A549 (cell line): Measurements from ENCODE around the gene HDLBP. TPM values are rescaled to one million over a fixed set of nuclear protein-coding genes. Genes with fewer than 3 reads are reported as not detected.

Source experiments
- ATAC-seq, 2 experiments: fragments of 200-7000 bp in 1 of 2; fragments of >200 bp in 1 of 2; cut with Nextera tagmentation in 1 of 2; cut with Tn5 transposase in 1 of 2; 3 replicates each; pipeline versions ENCODE4 v1.8.0 to v1.9.1; 2018 to 2020; ENCODE audit warnings: mild to moderate bottlenecking in 1 of 2, moderate library complexity in 1 of 2
- CTCF ChIA-PET: fragments of 300-600 bp; sonication (Branson Sonifier 250); formaldehyde crosslinking; extraction: SDS; loops from one replicate; lab custom pipeline; 2021; ENCODE audit warnings: antibody characterized with exemption, inconsistent platforms; lab: Yijun Ruan, JAX
- POLR2A ChIA-PET: fragments of 350-600 bp; formaldehyde crosslinking; extraction: SDS; loops from one replicate; lab custom pipeline; 2021; ENCODE audit warnings: antibody characterized with exemption, inconsistent platforms; lab: Yijun Ruan, JAX
- DNase-seq, 2 experiments: peaks; one replicate each; pipeline versions ENCODE4 v3.0.0 to v3.0.0-alpha.2; 2011 to 2016; ENCODE audit warnings: low read depth in 1 of 2, low spot score in 1 of 2
- FAIRE-seq: peaks from 2 replicates; lab custom pipeline; 2011; peaks lifted over from hg19 to GRCh38; lab: Jason Lieb, UNC
- H3K27ac ChIP-seq, 2 experiments: fragments of >200 bp; sonication (Bioruptor Twin); formaldehyde crosslinking; 3 replicates each; pipeline ENCODE4 v1.5.1; 2016 to 2017
- H3K4me1 ChIP-seq: fragments of >200 bp; sonication (Bioruptor Twin); formaldehyde crosslinking; 3 replicates; pipeline ENCODE4 v1.6.1; 2016
- H3K4me2 ChIP-seq: fragments of >200 bp; sonication (Bioruptor Twin); formaldehyde crosslinking; 3 replicates; pipeline ENCODE4 v1.6.1; 2016
- H3K4me3 ChIP-seq: fragments of >200 bp; sonication (Bioruptor Twin); formaldehyde crosslinking; 3 replicates; pipeline ENCODE4 v1.5.1; 2016
- H3K9me3 ChIP-seq: fragments of >200 bp; sonication (Bioruptor Twin); formaldehyde crosslinking; 3 replicates; pipeline ENCODE4 v1.6.1; 2016
- CBX8 ChIP-seq: fragments of 200-600 bp; sonication (generic); IDR thresholded peaks from 2 replicates; pipeline ENCODE4 v1.6.1; 2016
- CEBPB ChIP-seq, 2 experiments: fragments of >200 bp in 1 of 2; sonication (Bioruptor Twin) in 1 of 2; formaldehyde crosslinking in 1 of 2; IDR thresholded peaks; 2 replicates each; pipeline ENCODE4 v1.6.1; 2012 to 2016
- CHD2 ChIP-seq: fragments of 150-350 bp; IDR thresholded peaks from 2 replicates; pipeline ENCODE4 v1.6.1; 2014; ENCODE audit warnings: low read length; ENCODE audit not compliant: partially characterized antibody
- EHF ChIP-seq: fragments of 250-450 bp; sonication (Bioruptor Pico); IDR thresholded peaks from 2 replicates; pipeline ENCODE4 v1.5.0; 2020; ENCODE audit warnings: mild to moderate bottlenecking
- EP300 ChIP-seq, 2 experiments: fragments of >200 bp; sonication (Bioruptor Twin); formaldehyde crosslinking; IDR thresholded peaks; 2 replicates in 1 of 2; 3 replicates in 1 of 2; pipeline ENCODE4 v1.6.1; 2016 to 2017
- ESRRA ChIP-seq: fragments of 150-350 bp; IDR thresholded peaks from 2 replicates; pipeline ENCODE4 v1.6.1; 2014; ENCODE audit warnings: mild to moderate bottlenecking, low read length, borderline replicate concordance
- FOXS1 ChIP-seq: fragments of 250-450 bp; sonication (Bioruptor Pico); IDR thresholded peaks from 2 replicates; pipeline ENCODE4 v1.5.0; 2020; ENCODE audit warnings: mild to moderate bottlenecking, moderate library complexity
- HDAC2 ChIP-seq: fragments of 200-600 bp; sonication (generic); IDR thresholded peaks from 2 replicates; pipeline ENCODE4 v1.6.1; 2016
- HEYL ChIP-seq: fragments of 250-450 bp; sonication (Bioruptor Pico); IDR thresholded peaks from 2 replicates; pipeline ENCODE4 v1.8.0; 2021; ENCODE audit warnings: mild to moderate bottlenecking, moderate library complexity
- JUNB ChIP-seq: fragments of >200 bp; sonication (Bioruptor Twin); formaldehyde crosslinking; IDR thresholded peaks from 2 replicates; pipeline ENCODE4 v1.6.1; 2016
- MAFK ChIP-seq: fragments of 450-650 bp; IDR thresholded peaks from 2 replicates; pipeline ENCODE4 v1.6.1; 2014; ENCODE audit not compliant: partially characterized antibody
- MAZ ChIP-seq: fragments of 150-350 bp; IDR thresholded peaks from 2 replicates; pipeline ENCODE4 v1.6.1; 2014; ENCODE audit warnings: antibody characterized with exemption, low read depth, low read length, borderline replicate concordance
- MYC ChIP-seq: IDR thresholded peaks from 2 replicates; pipeline ENCODE4 v1.6.1; 2012; ENCODE audit warnings: mild to moderate bottlenecking, inconsistent platforms, low read length, improper control_type of control experiment, borderline replicate concordance
- NFE2L2 ChIP-seq: fragments of 150-350 bp; conservative IDR thresholded peaks from 2 replicates; pipeline ENCODE4 v1.6.1; 2014; ENCODE audit warnings: low read length
- POLR2A ChIP-seq: IDR thresholded peaks from 2 replicates; pipeline ENCODE4 v1.6.1; 2012; ENCODE audit warnings: mild to moderate bottlenecking, low read length
- RAD21 ChIP-seq, 2 experiments: fragments of >200 bp in 1 of 2; sonication (Bioruptor Twin) in 1 of 2; formaldehyde crosslinking in 1 of 2; IDR thresholded peaks in 1 of 2; conservative IDR thresholded peaks in 1 of 2; 2 replicates in 1 of 2; 3 replicates in 1 of 2; pipeline ENCODE4 v1.6.1; 2012 to 2018; ENCODE audit warnings: inconsistent platforms in 1 of 2
- RFX5 ChIP-seq: fragments of 450-650 bp; IDR thresholded peaks from 2 replicates; pipeline ENCODE4 v1.7.1; 2014; ENCODE audit warnings: antibody characterized with exemption, mild to moderate bottlenecking, moderate library complexity
- SMC3 ChIP-seq: fragments of >200 bp; sonication (Bioruptor Twin); formaldehyde crosslinking; IDR thresholded peaks from 3 replicates; pipeline ENCODE4 v1.6.1; 2018; ENCODE audit warnings: inconsistent platforms
- SREBF2 ChIP-seq: fragments of 450-650 bp; IDR thresholded peaks from 2 replicates; pipeline ENCODE4 v1.6.1; 2014; ENCODE audit warnings: mild to moderate bottlenecking, moderate library complexity
- ZFP36 ChIP-seq: fragments of 450-650 bp; IDR thresholded peaks from 2 replicates; pipeline ENCODE4 v1.6.1; 2014; ENCODE audit warnings: borderline replicate concordance; ENCODE audit not compliant: partially characterized antibody
- ZSCAN20 ChIP-seq: fragments of 250-450 bp; sonication (Bioruptor Pico); IDR thresholded peaks from 2 replicates; pipeline ENCODE4 v1.8.0; 2022; ENCODE audit warnings: mild to moderate bottlenecking, moderate library complexity
- WGBS: methylation state at CpG from one replicate; pipeline ENCODE4 v1.1.6; 2017; ENCODE audit errors: missing lambda C conversion rate; 5-methylcytosine and 5-hydroxymethylcytosine counted together
- polyA plus RNA-seq, 4 experiments: library from polyadenylated mRNA; depleted of rRNA in 3 of 4; stranded (reverse); fragments of >200 nt; fragmentation: RNase III in 1 of 4; extraction: RNeasy Plus Mini Kit Qiagen cat#74134 plus additional on column Dnase treatment in 1 of 4; gene quantifications; 2 replicates in 3 of 4; 3 replicates in 1 of 4; pipeline ENCODE4 v1.2.3, GENCODE V29; 2011 to 2017
- TF ChIP-seq, protein P1 (sequence below): fragments of 250-450 bp; sonication (Bioruptor Pico); IDR thresholded peaks from 2 replicates; pipeline ENCODE4 v1.5.0; 2021; ENCODE audit warnings: mild to moderate bottlenecking, moderate library complexity, borderline replicate concordance
- TF ChIP-seq, protein P2 (sequence below): fragments of 150-350 bp; IDR thresholded peaks from 2 replicates; pipeline ENCODE4 v1.6.1; 2014; ENCODE audit warnings: low read depth, mild to moderate bottlenecking, low read length
- TF ChIP-seq, protein P3 (sequence below): fragments of 250-450 bp; sonication (Bioruptor Pico); IDR thresholded peaks from 2 replicates; pipeline ENCODE4 v1.5.0; 2020; ENCODE audit warnings: low read depth, mild to moderate bottlenecking, moderate library complexity

HDLBP gene
- polyA plus RNA-seq, 2 of the 4 experiments (the other 2 are of a cell fraction), result 248 to 292 TPM

DNA sequence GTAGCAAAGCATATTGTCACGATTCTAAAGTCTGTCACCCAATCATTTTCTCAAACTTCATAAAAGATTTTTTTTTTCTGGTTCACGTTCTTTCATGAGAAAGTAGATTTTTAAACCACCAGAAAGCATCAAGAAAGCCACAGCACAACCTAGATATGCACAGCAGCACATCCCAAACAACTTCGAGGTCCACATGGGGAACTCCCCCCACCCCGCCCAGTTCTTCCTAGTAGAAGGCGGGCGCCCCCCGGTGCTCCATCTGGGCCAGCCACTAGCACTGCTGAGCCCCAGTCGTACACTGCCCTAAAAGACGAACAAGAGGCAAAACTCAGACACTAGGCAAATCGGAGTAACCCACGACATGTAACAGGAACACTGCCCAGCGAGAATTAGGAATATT lies 15.5 kb downstream of the HDLBP start:
- Histone ChIP-seq H3K4me3 (no peak overlapping the region), H3K27ac (no peak overlapping the region), H3K4me1 (no peaks in the 10 kb centered on the region), H3K4me2 (no peak overlapping the region), H3K9me3 (no peaks in the 10 kb centered on the region)
- 92% methylated on average over 12 of the region's 12 CpGs for WGBS
- no peak for FAIRE-seq
- DNase-seq, result no peak
- TF ChIP-seq ZFP36 (no peak), CBX8 (no peak), ZSCAN20 (no peak), EP300 (IDR thresholded peaks at IDR 0.05) (no peak), SREBF2 (no peak), HDAC2 (no peak), MAFK (no peak), ESRRA (no peak), MAZ (no peak), HEYL (CRISPR knock-in tag) (no peak), NFE2L2 (no peak), CHD2 (no peak), CEBPB (IDR thresholded peaks at IDR 0.05) (no peak), EHF (CRISPR knock-in tag) (no peak), RFX5 (no peak), RAD21 (conservative IDR thresholded peaks at IDR 0.05 in 1 of 2, IDR thresholded peaks at IDR 0.05 in 1 of 2) (no peak), POLR2A (no peak)
- TF ChIP-seq, protein P1, sequence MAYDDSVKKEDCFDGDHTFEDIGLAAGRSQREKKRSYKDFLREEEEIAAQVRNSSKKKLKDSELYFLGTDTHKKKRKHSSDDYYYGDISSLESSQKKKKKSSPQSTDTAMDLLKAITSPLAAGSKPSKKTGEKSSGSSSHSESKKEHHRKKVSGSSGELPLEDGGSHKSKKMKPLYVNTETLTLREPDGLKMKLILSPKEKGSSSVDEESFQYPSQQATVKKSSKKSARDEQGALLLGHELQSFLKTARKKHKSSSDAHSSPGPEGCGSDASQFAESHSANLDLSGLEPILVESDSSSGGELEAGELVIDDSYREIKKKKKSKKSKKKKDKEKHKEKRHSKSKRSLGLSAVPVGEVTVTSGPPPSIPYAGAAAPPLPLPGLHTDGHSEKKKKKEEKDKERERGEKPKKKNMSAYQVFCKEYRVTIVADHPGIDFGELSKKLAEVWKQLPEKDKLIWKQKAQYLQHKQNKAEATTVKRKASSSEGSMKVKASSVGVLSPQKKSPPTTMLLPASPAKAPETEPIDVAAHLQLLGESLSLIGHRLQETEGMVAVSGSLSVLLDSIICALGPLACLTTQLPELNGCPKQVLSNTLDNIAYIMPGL, result no peak
- TF ChIP-seq, protein P2, sequence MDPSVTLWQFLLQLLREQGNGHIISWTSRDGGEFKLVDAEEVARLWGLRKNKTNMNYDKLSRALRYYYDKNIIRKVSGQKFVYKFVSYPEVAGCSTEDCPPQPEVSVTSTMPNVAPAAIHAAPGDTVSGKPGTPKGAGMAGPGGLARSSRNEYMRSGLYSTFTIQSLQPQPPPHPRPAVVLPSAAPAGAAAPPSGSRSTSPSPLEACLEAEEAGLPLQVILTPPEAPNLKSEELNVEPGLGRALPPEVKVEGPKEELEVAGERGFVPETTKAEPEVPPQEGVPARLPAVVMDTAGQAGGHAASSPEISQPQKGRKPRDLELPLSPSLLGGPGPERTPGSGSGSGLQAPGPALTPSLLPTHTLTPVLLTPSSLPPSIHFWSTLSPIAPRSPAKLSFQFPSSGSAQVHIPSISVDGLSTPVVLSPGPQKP, result no peak
- ChIA-PET CTCF (no interaction called here), POLR2A (no interaction called here)
- ATAC-seq, result peak in 1 of 2 experiments; percentile 31; a peak in 2 of 6 replicates

DNA sequence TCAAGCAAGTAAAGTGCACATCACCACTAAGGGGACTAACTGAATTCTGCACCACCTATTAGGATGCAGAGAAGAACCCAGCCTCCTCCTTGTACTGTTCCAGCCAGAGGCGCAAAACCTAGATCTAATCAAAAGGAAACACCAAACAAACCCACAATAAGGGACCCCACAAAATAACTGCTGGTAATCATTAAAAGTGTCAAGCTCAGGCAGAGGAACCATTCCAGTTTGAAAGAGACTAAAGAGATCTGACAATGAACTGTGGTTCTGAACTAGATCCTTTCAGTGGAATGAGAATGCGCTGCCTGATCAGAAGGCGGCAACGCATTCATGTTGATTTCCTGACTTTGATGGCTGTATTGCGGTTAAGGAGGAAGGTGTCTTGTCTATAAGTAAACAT lies 16.8 kb downstream of the HDLBP start:
- FAIRE-seq (no peak), DNase-seq (no peak), ATAC-seq (no peak)
- no peaks in the 10 kb centered on the region for H3K9me3 ChIP-seq
- ChIA-PET CTCF (interaction anchor here (1.4 to 2.4 kb wide), 2 partner anchors 9 to 16 kb away, joined by 3 to 11 read pairs; partner anchors contain the start of genes HDLBP and SEPTIN2), POLR2A (no interaction called here)
- no peak overlapping the region for H3K27ac ChIP-seq
- WGBS, result 93% methylated on average over 5 of the region's 5 CpGs
- no peak overlapping the region for H3K4me3 ChIP-seq
- TF ChIP-seq SMC3, result no peak
- H3K4me1 ChIP-seq, result peaks cover 4% of the 10 kb centered on the region; the same call in 1 of the 3 replicates
- H3K4me2 ChIP-seq, result no peak overlapping the region

DNA sequence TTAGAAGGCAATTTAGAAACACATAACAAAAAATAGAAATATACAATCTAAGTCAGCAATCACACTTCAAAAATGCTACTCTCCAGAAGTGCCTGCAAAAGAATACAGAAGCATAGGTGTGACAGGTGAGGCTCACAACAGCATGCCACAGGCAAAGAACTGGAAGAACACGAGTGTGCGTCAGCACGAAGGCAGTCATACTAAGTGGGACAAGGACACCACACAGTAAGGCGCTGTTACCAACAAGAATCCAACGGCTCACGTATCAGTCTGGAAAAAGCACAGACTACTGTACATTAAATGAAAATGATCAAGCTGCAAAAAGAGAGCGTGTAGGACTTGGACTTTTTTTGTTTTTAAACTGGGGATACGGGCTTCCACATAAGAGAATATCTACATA lies 18.7 kb downstream of the HDLBP start:
- no peak for ATAC-seq
- no peak overlapping the region for H3K4me2 ChIP-seq
- H3K27ac ChIP-seq, result no peak overlapping the region
- TF ChIP-seq POLR2A (no peak), MAFK (no peak), JUNB (no peak), ESRRA (no peak), HEYL (CRISPR knock-in tag) (no peak), FOXS1 (CRISPR knock-in tag) (no peak), MYC (no peak)
- TF ChIP-seq, protein P2, result no peak
- TF ChIP-seq, protein P3, sequence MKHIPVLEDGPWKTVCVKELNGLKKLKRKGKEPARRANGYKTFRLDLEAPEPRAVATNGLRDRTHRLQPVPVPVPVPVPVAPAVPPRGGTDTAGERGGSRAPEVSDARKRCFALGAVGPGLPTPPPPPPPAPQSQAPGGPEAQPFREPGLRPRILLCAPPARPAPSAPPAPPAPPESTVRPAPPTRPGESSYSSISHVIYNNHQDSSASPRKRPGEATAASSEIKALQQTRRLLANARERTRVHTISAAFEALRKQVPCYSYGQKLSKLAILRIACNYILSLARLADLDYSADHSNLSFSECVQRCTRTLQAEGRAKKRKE (CRISPR knock-in tag), result no peak
- 93% methylated on average over 8 of the region's 8 CpGs for WGBS
- POLR2A ChIA-PET, result interaction anchor here (1.0 kb wide), 1 partner anchor 19 kb away, joined by 5 read pairs; the partner anchor contains the start of genes HDLBP and SEPTIN2
- H3K4me3 ChIP-seq, result no peak overlapping the region
- no peak for FAIRE-seq
- no peak for DNase-seq
- H3K4me1 ChIP-seq, result peaks cover 7% of the 10 kb centered on the region; the same call in 1 of the 3 replicates
- CTCF ChIA-PET, result interaction anchor here (2.4 kb wide), 1 partner anchor 18 kb away, joined by 11 read pairs; the partner anchor contains the start of genes HDLBP and SEPTIN2
- no peaks in the 10 kb centered on the region for H3K9me3 ChIP-seq
